HG03571 (cell line): ENCODE measurements around the gene ZNF471.

Experiments
- ATAC-seq: cut with Tn5 transposase; IDR thresholded peaks from one replicate; pipeline ENCODE4 v1.9.1; 2021; ENCODE audit not compliant: unreplicated experiment

ZNF471 gene

DNA sequence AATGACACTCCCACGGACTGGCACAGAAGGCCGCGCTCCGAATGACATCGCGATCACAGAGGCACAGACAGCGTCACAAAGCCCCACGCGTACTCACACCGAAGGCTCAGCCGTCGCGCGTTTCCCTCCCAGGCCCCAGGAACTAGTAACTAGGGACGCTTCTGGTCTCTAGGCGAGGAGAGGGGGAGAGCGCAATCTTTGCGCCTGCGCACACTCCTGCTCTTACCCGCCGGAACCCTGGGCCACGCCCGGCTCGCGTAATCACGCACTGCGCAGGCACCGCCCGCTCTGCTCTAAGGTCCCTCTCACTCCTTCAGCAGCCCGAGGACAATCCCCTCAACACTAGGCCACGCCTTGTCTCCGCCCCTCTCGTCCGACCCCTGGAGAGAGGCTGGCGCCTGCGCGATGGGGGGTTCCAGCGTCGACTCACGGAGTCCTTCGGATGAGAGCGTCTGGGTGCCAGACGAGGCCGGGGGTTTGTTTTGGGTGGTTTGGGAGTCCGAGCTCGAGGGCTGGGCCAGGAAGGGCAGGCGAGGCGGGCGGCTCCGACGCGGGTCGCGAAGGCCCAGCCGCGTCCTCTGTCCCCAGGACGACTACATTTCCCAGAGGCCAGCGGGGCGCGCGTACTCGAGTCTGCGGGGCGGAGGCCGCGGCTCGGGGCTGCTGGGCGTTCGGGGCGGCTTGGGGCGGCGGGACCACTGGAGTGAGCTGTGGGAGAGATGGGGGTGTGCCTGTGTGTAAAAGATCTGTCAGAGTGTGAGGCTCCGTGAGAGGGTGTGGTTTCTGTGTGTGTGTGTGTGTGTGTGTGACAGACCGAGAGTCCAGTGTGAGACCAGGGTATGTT lies at the start of gene ZNF471:
Gene ZNF471 (plus strand): TSS at position 410 of the 844 bp plus-strand sequence. CDS start 3,717 bp downstream, outside the sequence.
- ATAC-seq: no peak

- ATAC-seq: no peak
These were observed 33.3 kb upstream of the ZNF471 start for GRCh38 chr19:56474308-56474707.

DNA sequence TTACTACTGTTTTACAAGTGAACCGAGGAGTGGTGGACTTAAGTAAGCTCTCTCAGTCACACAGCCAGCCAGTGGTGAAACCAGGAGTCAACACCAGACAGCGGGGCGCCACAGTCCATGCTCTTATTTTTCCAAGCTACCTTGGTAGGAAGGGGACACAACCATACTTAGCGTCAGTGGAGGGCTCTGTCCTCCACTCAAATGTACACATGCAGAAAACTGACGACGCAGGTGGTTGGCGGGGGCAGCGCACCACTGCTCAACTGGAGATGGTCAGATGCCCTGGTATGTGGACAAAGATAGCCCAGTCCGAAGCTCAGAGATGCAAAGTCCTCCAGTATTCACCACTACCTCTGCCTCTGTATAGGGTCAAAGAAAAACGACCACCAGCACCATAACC lies 31.6 kb upstream of the ZNF471 start:
- no peak for ATAC-seq

GRCh38 chr19:56476651-56477428 lies 30.8 kb upstream of the ZNF471 start, which contains the start of gene ZNF667:
ZNF667 (minus strand) TSS chr19:56477345; CDS start chr19:56462370, 14,975 bp downstream.
- ATAC-seq: no peak

DNA sequence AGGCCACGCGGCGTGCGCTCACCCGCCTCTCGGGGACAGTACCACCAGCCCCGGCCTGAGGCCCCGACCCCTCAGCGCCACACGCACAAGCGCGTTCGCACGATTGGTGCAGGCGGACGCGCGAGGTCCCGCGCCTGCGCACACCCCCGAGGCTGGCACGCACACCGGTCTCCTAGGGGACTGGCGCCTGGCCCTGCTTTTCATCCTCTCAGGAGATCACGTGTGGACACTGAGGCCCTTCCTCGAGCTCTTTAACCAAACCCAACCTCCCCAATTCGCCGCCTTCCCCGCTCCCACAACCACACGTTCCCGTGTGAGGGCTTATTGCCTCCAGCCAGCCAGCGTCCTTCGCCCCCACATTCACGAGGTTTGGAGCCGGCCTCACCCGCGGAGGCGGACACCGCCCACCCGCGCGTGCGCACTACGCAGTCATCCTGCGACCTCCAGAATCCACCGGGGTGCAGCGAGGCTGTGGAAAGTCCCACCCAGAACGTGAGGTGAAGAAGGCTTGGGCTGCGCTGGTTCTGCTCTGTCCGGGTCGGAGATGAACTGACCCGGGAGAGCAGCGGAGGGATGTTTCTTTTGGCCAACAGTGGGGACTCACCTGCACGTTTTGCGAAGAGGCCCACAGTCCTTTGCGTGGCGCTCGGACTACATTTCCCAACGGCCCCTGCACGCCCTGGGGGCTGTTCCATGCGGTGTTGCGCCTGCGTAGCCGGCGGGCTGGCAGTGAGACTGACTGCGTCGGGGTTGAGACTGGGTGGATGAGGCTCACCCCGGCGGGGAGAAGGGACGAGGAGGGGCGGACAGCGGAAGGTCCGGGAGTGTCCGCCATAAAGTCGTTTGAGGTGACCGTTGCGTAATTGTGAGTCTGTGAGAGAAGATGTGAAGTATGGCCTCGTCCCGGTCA lies 30.0 kb upstream of the ZNF471 start:
- no peak for ATAC-seq

- ATAC-seq: no peak
These were observed 16.3 kb upstream of the ZNF471 start for GRCh38 chr19:56491399-56491798.

DNA sequence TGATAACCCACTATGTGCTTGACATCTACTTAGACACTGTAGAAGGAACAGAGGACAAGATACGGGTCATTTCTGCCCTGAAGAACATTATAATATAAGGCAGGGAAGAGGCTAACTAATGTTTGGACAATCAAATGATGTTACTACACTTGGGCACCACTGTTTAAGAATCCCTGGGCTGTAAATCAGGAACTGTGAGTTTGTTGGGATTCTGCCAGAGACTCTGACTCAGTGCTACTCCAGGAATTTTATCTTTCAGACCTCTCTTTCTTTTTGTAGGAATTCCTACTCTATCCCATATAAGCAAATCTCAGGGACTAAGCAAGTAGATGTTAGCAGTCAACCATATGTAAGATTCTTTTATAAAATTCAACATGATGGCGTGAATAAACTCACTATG lies 3.1 kb upstream of the ZNF471 start:
- no peak for ATAC-seq

GRCh38 chr19:56508290-56508778 lies 679 bp downstream of the ZNF471 start:
- ATAC-seq: no peak

- ATAC-seq: no peak
These were observed 17.7 kb downstream of the ZNF471 start for GRCh38 chr19:56525214-56525860.

- no peak for ATAC-seq
These were observed 29.8 kb downstream of the ZNF471 start for GRCh38 chr19:56537442-56537841.

GRCh38 chr19:56538254-56538760 lies 30.7 kb downstream of the ZNF471 start:
- ATAC-seq: peak; percentile 40

- peak; percentile 16 for ATAC-seq
These were observed 31.2 kb downstream of the ZNF471 start, which contains the start of gene ZFP28 for GRCh38 chr19:56538761-56539263. ZFP28 (plus strand) TSS chr19:56538948; CDS start chr19:56539019, 71 bp downstream.

GRCh38 chr19:56543776-56544175 lies 36.1 kb downstream of the ZNF471 start:
- ATAC-seq: no peak

DNA sequence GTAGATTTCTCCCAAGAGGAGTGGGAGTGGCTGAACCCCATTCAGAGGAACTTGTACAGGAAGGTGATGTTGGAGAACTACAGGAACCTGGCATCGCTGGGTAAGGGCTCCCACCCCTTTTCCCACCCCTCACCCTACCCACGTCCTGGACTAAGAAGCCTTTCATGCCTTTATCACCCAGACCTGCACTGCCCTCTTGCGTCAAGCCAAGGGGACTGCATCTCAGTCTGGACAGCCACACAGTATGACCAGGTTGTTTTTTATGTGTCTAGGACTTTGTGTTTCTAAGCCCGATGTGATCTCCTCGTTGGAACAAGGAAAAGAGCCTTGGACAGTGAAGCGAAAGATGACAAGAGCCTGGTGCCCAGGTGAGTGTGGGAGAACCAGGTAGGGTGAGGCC lies 39.9 kb downstream of the ZNF471 start:
- ATAC-seq: no peak

DNA sequence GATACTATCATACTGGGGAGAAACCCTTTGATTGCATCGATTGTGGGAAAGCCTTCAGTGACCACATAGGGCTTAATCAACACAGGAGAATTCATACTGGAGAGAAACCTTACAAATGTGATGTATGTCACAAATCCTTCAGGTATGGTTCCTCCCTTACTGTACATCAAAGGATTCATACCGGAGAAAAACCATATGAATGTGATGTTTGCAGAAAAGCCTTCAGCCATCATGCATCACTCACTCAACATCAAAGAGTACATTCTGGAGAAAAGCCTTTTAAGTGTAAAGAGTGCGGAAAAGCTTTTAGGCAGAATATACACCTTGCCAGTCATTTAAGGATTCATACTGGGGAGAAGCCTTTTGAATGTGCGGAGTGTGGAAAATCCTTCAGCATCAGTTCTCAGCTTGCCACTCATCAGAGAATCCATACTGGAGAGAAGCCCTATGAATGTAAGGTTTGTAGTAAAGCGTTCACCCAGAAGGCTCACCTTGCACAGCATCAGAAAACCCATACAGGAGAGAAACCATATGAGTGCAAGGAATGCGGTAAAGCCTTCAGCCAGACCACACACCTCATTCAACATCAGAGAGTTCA lies 46.7 kb downstream of the ZNF471 start:
- ATAC-seq: no peak

GRCh38 chr19:56562766-56563165 lies 55.1 kb downstream of the ZNF471 start:
- no peak for ATAC-seq

DNA sequence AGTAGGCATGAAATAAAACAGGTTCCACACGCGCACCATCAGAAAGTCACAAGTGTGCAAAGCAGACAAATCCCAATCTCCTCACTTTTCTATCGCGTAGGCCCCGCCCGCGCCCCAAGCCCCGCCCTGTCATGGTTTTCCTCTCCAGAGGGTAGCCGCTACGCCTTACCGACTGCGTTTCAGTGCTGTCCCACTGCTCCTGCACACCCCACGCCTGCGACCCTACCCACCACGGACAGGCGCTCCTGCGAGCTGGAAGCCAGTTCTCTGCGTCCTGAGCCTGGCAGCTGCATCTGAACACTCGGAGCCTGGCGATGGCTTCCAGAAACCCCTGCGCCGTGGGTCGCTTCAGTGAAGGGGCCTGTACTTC lies 59.2 kb downstream of the ZNF471 start:
- ATAC-seq: peak; percentile 10

DNA sequence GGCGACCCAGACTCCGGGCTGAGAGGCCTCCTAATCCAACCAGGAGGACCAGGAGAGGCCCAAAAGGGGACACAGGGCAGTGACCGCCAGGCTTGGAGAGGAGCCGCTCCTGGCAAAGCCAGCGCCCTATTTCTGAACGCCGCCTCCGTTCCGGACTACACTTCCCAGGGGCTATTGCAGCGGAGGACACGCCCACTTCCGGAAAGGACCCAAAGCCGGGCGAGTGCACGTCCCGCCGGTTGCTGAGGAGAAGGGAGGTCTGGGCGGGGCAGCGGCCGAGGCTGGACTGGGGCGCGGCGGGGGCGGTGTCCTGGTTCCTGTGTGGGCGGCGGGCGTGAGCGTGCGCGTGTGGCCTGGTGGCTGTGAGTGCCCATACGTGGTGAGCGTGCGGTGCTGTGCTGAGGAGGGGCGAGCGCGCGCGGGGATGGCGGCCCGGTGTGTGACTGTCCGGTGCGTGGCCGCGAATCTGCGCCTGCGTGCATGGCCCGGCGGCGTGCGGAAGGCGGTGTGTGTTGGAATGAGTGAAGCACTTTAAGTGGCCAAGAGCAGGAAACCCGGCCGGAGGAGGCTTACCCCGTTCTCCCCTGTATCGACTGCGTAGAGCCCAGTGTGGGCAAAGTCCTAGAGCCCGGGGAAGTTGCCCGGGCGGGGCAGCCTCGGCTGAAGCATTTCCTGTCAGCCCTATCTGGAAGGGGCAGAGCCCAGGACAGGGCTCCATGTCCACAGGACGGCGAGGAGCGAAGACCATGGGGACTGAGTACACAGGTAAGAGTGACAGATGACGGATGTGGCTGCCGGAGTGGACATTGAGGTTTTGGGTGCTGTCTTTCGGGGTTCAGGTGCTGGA lies 59.8 kb downstream of the ZNF471 start, which contains the start of gene ZNF470:
Gene ZNF470 (plus strand): TSS at position 195 of the 847 bp plus-strand sequence. CDS start 2,844 bp downstream, outside the sequence.
- peak; percentile 90 for ATAC-seq
